GM12872 (cell line): ENCODE results near the gene ARHGAP4.

Source experiments
- TF ChIP-seq, protein P1 (sequence below): IDR thresholded peaks from 3 replicates; pipeline ENCODE4 v1.5.1; 2011; ENCODE audit warnings: low read depth, mild to moderate bottlenecking, low read length, moderate library complexity; ENCODE audit not compliant: insufficient read depth

The ARHGAP4 gene

DNA sequence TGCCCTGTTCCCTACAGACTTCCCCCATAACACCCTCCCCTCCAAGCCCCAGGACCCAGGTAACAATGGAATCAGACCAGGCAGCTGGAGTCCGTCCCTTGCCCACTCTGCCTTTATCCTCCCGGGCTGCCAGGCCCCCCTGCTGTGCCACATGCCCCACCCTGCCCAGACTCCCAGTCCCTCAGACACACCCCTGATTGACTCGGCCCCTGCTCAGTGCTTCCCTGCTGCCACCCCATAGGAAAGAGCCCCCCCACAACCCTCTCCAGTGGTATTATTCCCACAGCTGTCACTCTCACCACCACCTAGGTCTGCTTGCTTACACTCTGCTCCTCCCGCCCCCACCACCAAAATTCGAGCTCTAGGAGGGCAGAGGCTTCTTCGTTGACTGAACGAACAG is 13.5 kb upstream of the ARHGAP4 start:
- TF ChIP-seq, protein P1, sequence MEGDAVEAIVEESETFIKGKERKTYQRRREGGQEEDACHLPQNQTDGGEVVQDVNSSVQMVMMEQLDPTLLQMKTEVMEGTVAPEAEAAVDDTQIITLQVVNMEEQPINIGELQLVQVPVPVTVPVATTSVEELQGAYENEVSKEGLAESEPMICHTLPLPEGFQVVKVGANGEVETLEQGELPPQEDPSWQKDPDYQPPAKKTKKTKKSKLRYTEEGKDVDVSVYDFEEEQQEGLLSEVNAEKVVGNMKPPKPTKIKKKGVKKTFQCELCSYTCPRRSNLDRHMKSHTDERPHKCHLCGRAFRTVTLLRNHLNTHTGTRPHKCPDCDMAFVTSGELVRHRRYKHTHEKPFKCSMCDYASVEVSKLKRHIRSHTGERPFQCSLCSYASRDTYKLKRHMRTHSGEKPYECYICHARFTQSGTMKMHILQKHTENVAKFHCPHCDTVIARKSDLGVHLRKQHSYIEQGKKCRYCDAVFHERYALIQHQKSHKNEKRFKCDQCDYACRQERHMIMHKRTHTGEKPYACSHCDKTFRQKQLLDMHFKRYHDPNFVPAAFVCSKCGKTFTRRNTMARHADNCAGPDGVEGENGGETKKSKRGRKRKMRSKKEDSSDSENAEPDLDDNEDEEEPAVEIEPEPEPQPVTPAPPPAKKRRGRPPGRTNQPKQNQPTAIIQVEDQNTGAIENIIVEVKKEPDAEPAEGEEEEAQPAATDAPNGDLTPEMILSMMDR = no peak

DNA sequence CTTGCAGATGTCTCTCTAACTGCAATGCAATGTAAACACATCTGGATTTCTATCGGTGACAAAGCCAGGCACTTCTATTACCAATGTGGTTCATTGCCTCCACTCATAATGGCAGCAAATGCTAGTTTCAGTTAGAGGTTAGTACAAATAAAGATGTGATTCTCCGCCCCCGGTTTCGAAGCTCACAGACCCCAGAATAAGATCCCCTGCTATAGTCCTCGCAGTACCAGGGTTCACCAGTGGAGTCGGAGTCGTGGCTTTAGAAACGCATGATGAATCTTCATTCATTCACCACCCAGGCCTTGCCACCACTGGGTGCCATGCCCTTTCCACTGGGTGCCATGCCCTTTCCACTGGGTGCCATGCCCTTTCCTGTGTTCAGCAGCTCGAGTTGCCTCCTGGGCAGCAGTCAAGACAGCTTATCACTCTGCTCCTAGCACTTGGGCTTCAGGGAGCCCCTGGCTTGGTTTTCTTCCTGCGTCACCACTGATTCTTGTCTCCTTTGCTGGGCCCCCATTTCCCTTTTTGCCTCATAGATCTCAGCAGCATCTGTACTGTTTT is 12.2 kb upstream of the ARHGAP4 start:
- TF ChIP-seq, protein P1 = no peak

DNA sequence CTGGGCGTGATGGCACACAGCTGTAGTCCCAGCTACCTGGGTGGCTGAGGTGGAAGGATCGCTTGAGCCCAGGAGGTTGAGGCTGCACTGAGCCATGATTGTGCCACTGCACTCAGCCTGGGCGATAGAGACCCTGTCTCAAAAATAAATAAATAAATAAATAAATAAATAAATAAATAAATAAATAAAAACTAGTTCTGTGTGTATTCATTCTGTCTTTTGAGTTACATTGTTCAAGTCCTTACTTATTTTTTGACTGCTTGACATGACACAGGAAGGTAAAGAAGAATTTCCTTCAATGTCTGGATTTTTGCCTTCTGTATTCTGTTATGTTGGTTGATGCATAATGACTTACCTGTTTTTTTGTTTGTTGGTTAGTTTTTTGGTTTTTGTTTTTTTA is 11.0 kb upstream of the ARHGAP4 start:
- TF ChIP-seq, protein P1 = no peak

DNA sequence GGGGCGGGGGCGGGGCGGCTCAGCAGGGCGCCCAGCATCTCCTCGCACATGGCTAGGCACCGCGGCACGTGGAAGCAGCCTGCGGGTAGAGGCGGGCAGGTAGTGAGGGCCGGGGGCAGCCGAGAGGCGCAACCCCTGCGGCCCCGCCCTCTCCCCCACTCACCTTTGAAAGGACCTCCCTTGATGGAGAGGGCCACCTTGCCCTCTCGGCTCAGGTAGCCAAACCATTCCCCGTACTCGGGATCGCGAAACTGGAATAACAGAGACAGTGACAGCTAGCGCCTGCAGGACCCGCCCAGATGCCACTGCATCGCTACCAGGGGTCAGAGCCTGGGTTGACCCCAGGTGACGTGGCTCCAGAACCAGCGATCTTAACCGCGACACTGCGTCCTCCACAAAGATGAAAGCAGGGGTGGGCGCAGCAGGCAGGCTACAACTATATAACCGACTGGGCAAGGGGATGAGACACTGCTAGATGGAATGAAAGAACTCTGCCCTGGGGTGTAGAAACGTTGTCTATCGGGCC is 9.3 kb upstream of the ARHGAP4 start:
- TF ChIP-seq, protein P1 = no peak

DNA sequence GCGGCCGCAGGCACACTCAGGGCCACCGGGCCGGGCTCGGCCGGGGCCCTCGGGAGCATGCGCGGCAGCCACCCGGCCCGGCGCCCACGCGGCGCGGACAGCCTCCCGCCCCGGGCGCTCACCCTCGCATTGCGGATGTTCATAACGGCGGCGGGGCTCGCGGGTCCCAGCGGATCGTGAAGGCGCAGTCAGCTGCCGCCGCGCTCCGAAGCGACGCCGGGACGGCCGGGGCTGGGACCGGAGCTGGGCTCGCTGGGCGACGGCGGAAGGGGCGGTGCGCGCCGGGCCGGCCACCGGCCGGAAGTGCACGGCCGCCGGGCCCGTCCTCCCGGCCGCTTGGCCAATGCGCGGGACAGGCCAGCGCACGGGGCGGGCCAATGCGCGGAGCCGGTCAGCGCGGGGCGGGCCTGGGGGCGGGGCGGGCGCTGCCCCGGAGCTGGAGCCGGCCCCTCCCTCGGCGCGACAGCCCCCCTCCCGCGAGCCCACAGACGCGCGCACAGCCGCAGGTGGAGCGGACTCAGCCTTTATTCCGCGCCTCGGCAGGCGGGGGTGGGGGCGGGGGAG is 8.8 kb upstream of the ARHGAP4 start, which contains the start of gene NAA10:
Gene NAA10, minus strand, starts transcription at position 276 of the 564 bp plus-strand sequence. Its CDS starts 133 bp downstream, at position 143.
- TF ChIP-seq, protein P1 = no peak

DNA sequence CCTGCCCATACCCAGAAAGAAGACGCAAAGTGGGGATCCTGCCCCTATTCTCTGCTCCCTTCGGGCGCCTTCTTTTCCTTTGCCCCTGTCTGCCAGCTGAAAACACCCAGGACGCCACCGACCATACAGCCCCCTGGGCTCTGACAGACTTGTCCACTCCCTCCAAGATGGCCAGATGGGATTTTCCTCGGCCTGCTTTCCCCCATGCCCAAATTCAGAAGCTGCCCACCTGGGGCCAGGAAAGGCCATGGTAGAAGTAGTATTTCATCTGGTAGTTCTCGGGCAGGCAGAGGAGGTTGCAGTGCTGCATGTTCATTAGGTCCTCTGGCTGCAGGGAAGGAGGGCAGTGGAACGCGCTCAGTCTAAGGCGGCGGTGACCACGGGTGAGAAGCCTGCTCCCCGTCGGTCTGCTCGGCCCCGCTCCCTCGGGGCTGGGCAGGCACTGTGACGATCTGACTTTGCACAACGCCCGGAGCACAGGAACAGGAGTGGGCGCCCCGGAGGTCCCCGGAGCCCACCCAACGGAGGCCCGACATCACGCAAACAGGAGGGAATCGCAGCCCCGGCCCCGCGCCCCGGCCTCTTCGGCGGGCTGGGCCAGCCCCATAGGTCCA is 8.2 kb upstream of the ARHGAP4 start:
- TF ChIP-seq, protein P1 = no peak

DNA sequence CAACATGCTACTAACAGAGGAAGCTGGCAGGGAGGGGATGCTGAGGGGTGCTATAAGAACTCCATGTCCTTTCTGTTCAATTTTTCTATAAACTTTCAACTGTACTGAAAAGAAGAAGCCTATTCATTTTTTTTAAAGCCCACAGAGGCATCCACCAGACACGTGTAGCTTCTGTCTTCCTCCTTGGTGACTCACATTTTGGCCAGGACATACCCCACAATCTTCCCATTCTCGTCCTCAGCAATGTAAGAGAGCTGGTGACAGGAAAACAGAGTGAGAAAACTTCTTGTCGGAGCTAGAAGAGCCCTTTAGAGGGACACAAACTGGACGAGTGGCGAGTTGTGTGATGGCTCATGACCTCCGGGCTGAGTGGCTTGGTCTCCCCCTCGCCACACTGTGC is 7.7 kb upstream of the ARHGAP4 start:
- TF ChIP-seq, protein P1 = no peak
